Right lobe of liver (tissue), 4 donors: ENCODE data around the gene CDH15.

Source experiments
- POLR2A ChIP-seq: fragments of 450-650 bp; IDR thresholded peaks from one replicate; pipeline ENCODE4 v1.6.1; 2017; ENCODE audit warnings: antibody characterized with exemption, mild to moderate bottlenecking
- TF ChIP-seq, protein P1 (sequence below), 4 donors: fragments of 200-600 bp in 3 of 4; fragments of 450-650 bp in 1 of 4; IDR thresholded peaks; one replicate each; pipeline versions ENCODE4 v1.5.1 to v1.8.0; 2016 to 2022; ENCODE audit warnings: antibody characterized with exemption in 4 of 4, mild to moderate bottlenecking in 2 of 4
- donor health status: DM: no; HTN: no; CAD: no.
- donor health status: DM: no; HTN: no; CAD: no.
- donor health status: DM: no; HTN: yes; CAD: no.

- no peak for TF ChIP-seq POLR2A
- TF ChIP-seq, protein P1, sequence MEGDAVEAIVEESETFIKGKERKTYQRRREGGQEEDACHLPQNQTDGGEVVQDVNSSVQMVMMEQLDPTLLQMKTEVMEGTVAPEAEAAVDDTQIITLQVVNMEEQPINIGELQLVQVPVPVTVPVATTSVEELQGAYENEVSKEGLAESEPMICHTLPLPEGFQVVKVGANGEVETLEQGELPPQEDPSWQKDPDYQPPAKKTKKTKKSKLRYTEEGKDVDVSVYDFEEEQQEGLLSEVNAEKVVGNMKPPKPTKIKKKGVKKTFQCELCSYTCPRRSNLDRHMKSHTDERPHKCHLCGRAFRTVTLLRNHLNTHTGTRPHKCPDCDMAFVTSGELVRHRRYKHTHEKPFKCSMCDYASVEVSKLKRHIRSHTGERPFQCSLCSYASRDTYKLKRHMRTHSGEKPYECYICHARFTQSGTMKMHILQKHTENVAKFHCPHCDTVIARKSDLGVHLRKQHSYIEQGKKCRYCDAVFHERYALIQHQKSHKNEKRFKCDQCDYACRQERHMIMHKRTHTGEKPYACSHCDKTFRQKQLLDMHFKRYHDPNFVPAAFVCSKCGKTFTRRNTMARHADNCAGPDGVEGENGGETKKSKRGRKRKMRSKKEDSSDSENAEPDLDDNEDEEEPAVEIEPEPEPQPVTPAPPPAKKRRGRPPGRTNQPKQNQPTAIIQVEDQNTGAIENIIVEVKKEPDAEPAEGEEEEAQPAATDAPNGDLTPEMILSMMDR (IDR thresholded peaks at IDR 0.05) = no peak
Measured at GRCh38 chr16:89155184-89155679, 16.3 kb upstream of the CDH15 start.
